Smooth muscle cell (in vitro differentiated cells): ENCODE data around the gene NLGN1. TPM values are rescaled to one million over a fixed set of nuclear protein-coding genes. Genes with fewer than 3 reads are reported as not detected.

Source experiments
- DNase-seq: peaks from one replicate; lab custom pipeline; 2025; ENCODE audit not compliant: unreplicated experiment; lab: John Stamatoyannopoulos, UW
- H2AFZ ChIP-seq: fragments of 200-600 bp; sonication (generic); 2 replicates; pipeline ENCODE4 v1.6.0; 2016; ENCODE audit warnings: antibody characterized with exemption, low read depth, mild to moderate bottlenecking
- H3F3A ChIP-seq: fragments of 200-600 bp; sonication (generic); 2 replicates; pipeline ENCODE4 v1.6.0; 2017; ENCODE audit warnings: antibody characterized with exemption, low read depth
- H3K27ac ChIP-seq: fragments of 200-600 bp; sonication (generic); 2 replicates; pipeline ENCODE4 v1.5.1; 2016; ENCODE audit warnings: low read depth, mild to moderate bottlenecking
- H3K27me3 ChIP-seq: fragments of 200-600 bp; sonication (generic); 2 replicates; pipeline ENCODE4 v1.6.1; 2016; ENCODE audit warnings: low read depth, mild to moderate bottlenecking
- H3K36me3 ChIP-seq: fragments of 200-600 bp; sonication (generic); 2 replicates; pipeline ENCODE4 v1.5.1; 2016; ENCODE audit warnings: low read depth
- H3K4me1 ChIP-seq: fragments of 200-600 bp; sonication (generic); 2 replicates; pipeline ENCODE4 v1.5.1; 2016; ENCODE audit warnings: low read depth
- H3K4me2 ChIP-seq: fragments of 200-600 bp; sonication (generic); 2 replicates; pipeline ENCODE4 v1.6.0; 2016; ENCODE audit warnings: mild to moderate bottlenecking
- H3K4me3 ChIP-seq: fragments of 200-600 bp; sonication (generic); 2 replicates; pipeline ENCODE4 v1.5.1; 2016; ENCODE audit warnings: mild to moderate bottlenecking
- H3K79me2 ChIP-seq: fragments of 200-600 bp; sonication (generic); 2 replicates; pipeline ENCODE4 v1.6.0; 2016; ENCODE audit warnings: low read depth, mild to moderate bottlenecking
- H3K9ac ChIP-seq: fragments of 200-600 bp; sonication (generic); 2 replicates; pipeline ENCODE4 v1.6.0; 2016; ENCODE audit warnings: low read depth
- H3K9me3 ChIP-seq: fragments of 200-600 bp; sonication (generic); replicated peaks from 2 replicates; pipeline ENCODE4 v1.5.1; 2016; ENCODE audit warnings: low read depth
- H4K20me1 ChIP-seq: fragments of 200-600 bp; sonication (generic); 2 replicates; pipeline ENCODE4 v1.6.0; 2016; ENCODE audit warnings: low read depth
- CTCF ChIP-seq: fragments of 200-600 bp; sonication (generic); IDR thresholded peaks from 2 replicates; pipeline ENCODE4 v1.5.1; 2017; ENCODE audit warnings: borderline replicate concordance, mild to moderate bottlenecking, antibody characterized with exemption; ENCODE audit not compliant: insufficient read depth, poor library complexity, severe bottlenecking
- WGBS: methylation state at CpG from one replicate; pipeline ENCODE4 v1.1.7; 2016; ENCODE audit warnings: low lambda C conversion rate; 5-methylcytosine and 5-hydroxymethylcytosine counted together
- polyA plus RNA-seq: library from polyadenylated mRNA; unstranded; fragments of >200 nt; fragmentation: Nextera tagmentation; extraction: Ambion mirVana; gene quantifications from 2 replicates; pipeline ENCODE4 v1.2.1, GENCODE V29; 2016
- total RNA-seq: library from RNA; depleted of rRNA; stranded (reverse); fragments of >200 nt; gene quantifications from 2 replicates; pipeline ENCODE4 v1.2.3, GENCODE V29; 2014

NLGN1 gene
- total and polyA plus RNA-seq, 2 experiments from 2014 or later, result 0.04 TPM; not detected in 1

- peaks cover 3% of the 10 kb centered on the region for H3F3A ChIP-seq
- H3K4me2 ChIP-seq, result no peak overlapping the region
- H3K4me1 ChIP-seq, result peaks cover 27% of the 10 kb centered on the region
- H3K9ac ChIP-seq, result no peak overlapping the region
- no peak overlapping the region for H2AFZ ChIP-seq
- H3K36me3 ChIP-seq, result no peaks in the 10 kb centered on the region
- H4K20me1 ChIP-seq, result no peaks in the 10 kb centered on the region
- no peaks in the 10 kb centered on the region for H3K9me3 ChIP-seq
- no peaks in the 10 kb centered on the region for H3K79me2 ChIP-seq
- no peak for TF ChIP-seq CTCF
- peaks cover 44% of the 10 kb centered on the region for H3K27me3 ChIP-seq
- H3K27ac ChIP-seq, result no peak overlapping the region
- peak overlapping the region; percentile 66 for H3K4me3 ChIP-seq
- no peak for DNase-seq
- WGBS, result 85% methylated on average over 1 of the region's 1 CpG
Observed at GRCh38 chr3:173399044-173399443, 1.5 kb downstream of the NLGN1 start.

GRCh38 chr3:173401369-173401768, 3.8 kb downstream of the NLGN1 start:
- Histone ChIP-seq H3K36me3 (no peaks in the 10 kb centered on the region), H2AFZ (no peak overlapping the region), H3K79me2 (no peaks in the 10 kb centered on the region), H3K27me3 (peaks cover 25% of the 10 kb centered on the region), H3K4me1 (peaks cover 23% of the 10 kb centered on the region), H3K27ac (no peak overlapping the region), H3K4me2 (no peak overlapping the region), H3K9me3 (no peaks in the 10 kb centered on the region), H3F3A (no peaks in the 10 kb centered on the region), H4K20me1 (no peaks in the 10 kb centered on the region), H3K9ac (no peak overlapping the region), H3K4me3 (no peak overlapping the region)
- WGBS, result 73% methylated on average over 3 of the region's 3 CpGs
- no peak for TF ChIP-seq CTCF
- no peak for DNase-seq

GRCh38 chr3:173402656-173403055, 5.1 kb downstream of the NLGN1 start:
- DNase-seq, result no peak
- 56% methylated on average over 2 of the region's 2 CpGs for WGBS
- H3K27me3 ChIP-seq, result peaks cover 18% of the 10 kb centered on the region
- H3K4me3 ChIP-seq, result no peak overlapping the region
- H3F3A ChIP-seq, result no peaks in the 10 kb centered on the region
- H3K27ac ChIP-seq, result no peak overlapping the region
- H2AFZ ChIP-seq, result no peak overlapping the region
- H3K79me2 ChIP-seq, result no peaks in the 10 kb centered on the region
- TF ChIP-seq CTCF, result no peak
- H3K4me1 ChIP-seq, result peaks cover 15% of the 10 kb centered on the region
- no peaks in the 10 kb centered on the region for H3K9me3 ChIP-seq
- H3K4me2 ChIP-seq, result no peak overlapping the region
- H3K36me3 ChIP-seq, result no peaks in the 10 kb centered on the region
- H4K20me1 ChIP-seq, result no peaks in the 10 kb centered on the region
- H3K9ac ChIP-seq, result no peak overlapping the region

GRCh38 chr3:173403376-173403775, 5.8 kb downstream of the NLGN1 start:
- TF ChIP-seq CTCF, result no peak
- no peaks in the 10 kb centered on the region for H4K20me1 ChIP-seq
- WGBS, result 82% methylated on average over 1 of the region's 1 CpG
- H2AFZ ChIP-seq, result no peak overlapping the region
- H3K27ac ChIP-seq, result no peak overlapping the region
- no peak overlapping the region for H3K4me2 ChIP-seq
- no peaks in the 10 kb centered on the region for H3F3A ChIP-seq
- H3K9ac ChIP-seq, result no peak overlapping the region
- H3K36me3 ChIP-seq, result no peaks in the 10 kb centered on the region
- peaks cover 15% of the 10 kb centered on the region for H3K27me3 ChIP-seq
- DNase-seq, result no peak
- no peak overlapping the region for H3K4me3 ChIP-seq
- H3K79me2 ChIP-seq, result no peaks in the 10 kb centered on the region
- H3K4me1 ChIP-seq, result peaks cover 12% of the 10 kb centered on the region
- H3K9me3 ChIP-seq, result no peaks in the 10 kb centered on the region
